K562 treated with DMSO at 1 percent for 48 hours (cell line): ENCODE measurements around the gene SCD. TPM values are rescaled to one million over a fixed set of nuclear protein-coding genes. Genes with fewer than 3 reads are reported as not detected.

Source experiments
- total RNA-seq: library from RNA; unstranded; fragments of 300-600 nt; gene quantifications from 2 replicates; pipeline ENCODE4 v1.2.3, GENCODE V29; 2022; ENCODE audit warnings: low replicate concordance; ENCODE audit errors: extremely low read depth

SCD gene
- total RNA-seq: 65.9 TPM in 1 of 2 replicates, not detected in the other

DNA sequence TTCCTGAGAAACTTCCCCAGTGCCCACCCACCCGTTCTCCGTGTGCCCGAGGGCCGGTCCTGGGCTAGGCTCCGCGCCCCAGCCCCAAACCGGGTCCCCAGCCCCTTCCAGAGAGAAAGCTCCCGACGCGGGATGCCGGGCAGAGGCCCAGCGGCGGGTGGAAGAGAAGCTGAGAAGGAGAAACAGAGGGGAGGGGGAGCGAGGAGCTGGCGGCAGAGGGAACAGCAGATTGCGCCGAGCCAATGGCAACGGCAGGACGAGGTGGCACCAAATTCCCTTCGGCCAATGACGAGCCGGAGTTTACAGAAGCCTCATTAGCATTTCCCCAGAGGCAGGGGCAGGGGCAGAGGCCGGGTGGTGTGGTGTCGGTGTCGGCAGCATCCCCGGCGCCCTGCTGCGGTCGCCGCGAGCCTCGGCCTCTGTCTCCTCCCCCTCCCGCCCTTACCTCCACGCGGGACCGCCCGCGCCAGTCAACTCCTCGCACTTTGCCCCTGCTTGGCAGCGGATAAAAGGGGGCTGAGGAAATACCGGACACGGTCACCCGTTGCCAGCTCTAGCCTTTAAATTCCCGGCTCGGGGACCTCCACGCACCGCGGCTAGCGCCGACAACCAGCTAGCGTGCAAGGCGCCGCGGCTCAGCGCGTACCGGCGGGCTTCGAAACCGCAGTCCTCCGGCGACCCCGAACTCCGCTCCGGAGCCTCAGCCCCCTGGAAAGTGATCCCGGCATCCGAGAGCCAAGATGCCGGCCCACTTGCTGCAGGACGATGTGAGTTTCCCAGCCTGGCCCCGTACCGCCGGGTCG, at the start of gene SCD:
TSS of gene SCD (plus strand) at position 469 of the 803 bp plus-strand sequence. CDS start at position 741, 272 bp downstream.

DNA sequence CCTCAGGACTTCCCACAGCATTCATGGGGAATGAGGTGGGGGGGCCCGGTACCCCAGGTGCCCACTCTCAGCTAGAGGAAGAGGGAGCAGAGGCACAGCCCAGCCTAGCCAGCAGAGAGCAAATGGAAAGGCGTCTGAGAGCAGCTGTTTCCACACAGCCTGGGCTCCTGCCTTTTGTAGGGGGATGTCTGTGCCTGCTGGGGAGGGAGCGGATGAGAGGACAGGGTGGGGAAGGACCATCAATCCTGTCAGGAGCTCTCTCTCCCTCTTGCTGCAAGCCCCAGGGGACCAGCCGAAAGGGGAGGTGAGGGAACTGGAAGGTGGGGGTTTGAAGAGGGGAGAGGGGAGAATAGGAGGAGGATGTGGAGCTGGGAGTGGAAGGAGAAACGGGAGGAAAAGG, 17.0 kb upstream of the SCD start, which contains the start of gene PKD2L1:
TSS of gene PKD2L1 (minus strand) at position 150 of the 400 bp plus-strand sequence. CDS start at position 25, 125 bp downstream.

Other genes with a start within 250 kb of the SCD start
- not detected in 2 replicates for gene ERLIN1, start 161.2 kb upstream of the SCD start, total RNA-seq
- gene CHUK, start 117.6 kb upstream of the SCD start, total RNA-seq: not detected in 2 replicates
- gene CWF19L1, start 79.6 kb upstream of the SCD start, total RNA-seq: not detected in 2 replicates
- gene BLOC1S2, start 60.6 kb upstream of the SCD start, total RNA-seq: not detected in 2 replicates
- not detected in 2 replicates for gene PKD2L1, start 17.0 kb upstream of the SCD start, total RNA-seq
- not detected in 2 replicates for gene WNT8B, start 115.8 kb downstream of the SCD start, total RNA-seq
- gene SEC31B, start 172.6 kb downstream of the SCD start, total RNA-seq: not detected in 2 replicates
- not detected in 2 replicates for gene NDUFB8, start 182.6 kb downstream of the SCD start, total RNA-seq
- gene HIF1AN, start 188.7 kb downstream of the SCD start, total RNA-seq: not detected in 2 replicates